Measurements from ENCODE around the gene PSMB10.
"Not testable (repeated sequence)": the region's sequence is repeated elsewhere in the genome, so short reads cannot be mapped to it uniquely, and the experiment has no call there.

PSMB10 gene

DNA sequence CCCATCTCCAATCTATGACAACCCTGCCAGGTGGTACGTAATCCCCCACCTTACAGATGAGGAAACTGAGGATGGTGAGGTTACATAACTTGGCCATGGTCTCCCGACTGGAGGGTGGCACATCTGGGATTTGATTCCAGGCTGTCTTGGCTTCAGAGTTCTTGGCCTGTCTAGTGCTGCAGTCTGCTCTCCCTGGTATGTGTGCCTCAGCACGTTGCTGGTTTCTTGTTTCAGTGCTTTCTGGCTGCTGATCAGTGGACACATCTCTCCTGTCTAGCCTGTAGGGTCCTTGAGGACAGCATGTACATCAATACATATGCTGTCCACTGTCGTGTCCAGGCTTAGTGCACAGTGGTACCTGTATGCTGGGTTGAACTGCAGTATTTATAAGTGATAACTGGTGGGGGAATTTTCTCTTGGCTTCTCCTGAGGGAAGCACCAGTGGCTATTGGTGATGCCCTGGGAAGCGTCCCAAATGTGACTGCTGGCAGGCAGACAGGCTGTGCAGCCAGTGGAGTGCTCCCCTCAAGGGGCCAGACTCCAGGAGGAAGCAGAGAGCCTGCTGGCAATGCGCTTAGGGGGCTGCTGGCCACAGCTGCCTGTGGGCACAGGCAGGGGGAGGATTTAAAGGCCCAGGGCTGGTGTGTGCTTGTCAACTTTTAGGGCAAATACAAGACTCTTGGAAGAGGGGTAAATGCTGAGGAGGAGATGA, 19.4 kb downstream of the PSMB10 start:
- Histone ChIP-seq H3K4me1 (peaks cover 28% of the 10 kb centered on the region), H3K27me3 (no peaks in the 10 kb centered on the region), H3K9me3 (no peaks in the 10 kb centered on the region), H3K4me3 (ENCODE audit: low read depth, low read length) (no peak overlapping the region), H3K36me3 (no peaks in the 10 kb centered on the region)
- peak; percentile 61 for DNase-seq
- TF ChIP-seq, protein P1, sequence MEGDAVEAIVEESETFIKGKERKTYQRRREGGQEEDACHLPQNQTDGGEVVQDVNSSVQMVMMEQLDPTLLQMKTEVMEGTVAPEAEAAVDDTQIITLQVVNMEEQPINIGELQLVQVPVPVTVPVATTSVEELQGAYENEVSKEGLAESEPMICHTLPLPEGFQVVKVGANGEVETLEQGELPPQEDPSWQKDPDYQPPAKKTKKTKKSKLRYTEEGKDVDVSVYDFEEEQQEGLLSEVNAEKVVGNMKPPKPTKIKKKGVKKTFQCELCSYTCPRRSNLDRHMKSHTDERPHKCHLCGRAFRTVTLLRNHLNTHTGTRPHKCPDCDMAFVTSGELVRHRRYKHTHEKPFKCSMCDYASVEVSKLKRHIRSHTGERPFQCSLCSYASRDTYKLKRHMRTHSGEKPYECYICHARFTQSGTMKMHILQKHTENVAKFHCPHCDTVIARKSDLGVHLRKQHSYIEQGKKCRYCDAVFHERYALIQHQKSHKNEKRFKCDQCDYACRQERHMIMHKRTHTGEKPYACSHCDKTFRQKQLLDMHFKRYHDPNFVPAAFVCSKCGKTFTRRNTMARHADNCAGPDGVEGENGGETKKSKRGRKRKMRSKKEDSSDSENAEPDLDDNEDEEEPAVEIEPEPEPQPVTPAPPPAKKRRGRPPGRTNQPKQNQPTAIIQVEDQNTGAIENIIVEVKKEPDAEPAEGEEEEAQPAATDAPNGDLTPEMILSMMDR (IDR thresholded peaks at IDR 0.05; ENCODE audit: low read depth, low read length) = no peak

DNA sequence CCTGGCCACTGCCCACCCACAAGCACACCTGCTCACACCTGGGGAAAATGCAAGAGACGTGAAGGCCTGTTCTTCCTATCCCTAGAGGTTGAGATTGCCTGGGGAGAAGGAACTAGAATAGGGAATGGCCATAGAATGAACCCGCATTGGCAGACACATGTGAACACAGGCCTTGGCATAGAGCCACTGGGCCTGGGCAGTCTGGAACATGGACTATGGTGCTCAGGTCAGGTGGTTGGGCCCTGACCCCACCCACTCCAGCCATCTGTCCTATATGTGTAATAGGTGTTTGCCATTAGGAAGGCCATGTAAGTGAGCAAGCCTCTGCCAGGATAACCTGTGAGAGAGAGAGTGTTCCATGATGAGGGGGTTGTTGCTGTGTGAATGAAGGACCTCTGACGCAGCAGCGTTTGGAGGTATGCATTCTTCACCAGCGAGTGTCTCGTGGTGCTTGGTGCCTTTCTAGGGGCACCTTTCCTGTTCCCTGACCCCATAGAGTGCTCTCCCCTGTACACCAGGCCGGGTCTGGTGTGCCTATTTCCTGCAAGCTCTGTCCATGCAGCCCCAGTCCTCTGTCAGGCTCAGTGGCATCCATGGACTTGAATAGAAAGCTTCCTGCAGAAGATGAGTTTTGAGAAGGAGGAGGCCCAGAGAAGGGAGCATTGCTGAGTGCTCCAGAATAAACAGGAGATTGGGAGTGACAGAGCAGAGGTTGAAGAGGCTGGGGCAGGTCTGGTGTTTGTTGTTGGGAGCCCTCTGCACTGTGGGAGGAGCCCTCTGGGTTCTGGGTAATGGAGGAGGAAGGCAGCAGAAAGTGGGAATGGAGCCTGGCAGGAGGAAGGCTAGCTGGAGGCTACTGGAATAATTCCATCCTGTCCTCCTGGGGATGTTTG, 20.6 kb downstream of the PSMB10 start:
- H3K36me3 ChIP-seq = no peaks in the 10 kb centered on the region
- H3K27me3 ChIP-seq = no peaks in the 10 kb centered on the region
- no peak for DNase-seq
- H3K4me1 ChIP-seq = peaks cover 28% of the 10 kb centered on the region
- no peaks in the 10 kb centered on the region for H3K9me3 ChIP-seq
- no peak overlapping the region for H3K4me3 ChIP-seq (ENCODE audit: low read depth, low read length)
- TF ChIP-seq, protein P1 (IDR thresholded peaks at IDR 0.05; ENCODE audit: low read depth, low read length) = no peak

DNA sequence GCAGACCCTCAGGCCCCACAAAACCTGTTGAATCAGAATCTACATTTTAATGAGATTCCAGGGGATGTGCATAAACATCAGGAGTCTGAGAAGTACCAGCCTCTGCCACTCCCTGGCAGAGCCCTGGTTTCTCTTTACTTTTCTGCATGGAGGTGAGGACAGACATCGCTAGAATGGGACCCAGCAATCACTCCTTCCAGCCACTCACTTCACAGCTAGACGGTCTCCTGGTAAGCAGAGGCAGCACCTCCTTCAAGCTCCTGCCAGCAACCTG, 21.2 kb downstream of the PSMB10 start:
- not testable (repeated sequence) for H3K4me3 ChIP-seq (ENCODE audit: low read depth, low read length); H3K9me3 ChIP-seq; H3K36me3 ChIP-seq; H3K27me3 ChIP-seq; DNase-seq
- peaks cover 28% of the 10 kb centered on the region for H3K4me1 ChIP-seq

DNA sequence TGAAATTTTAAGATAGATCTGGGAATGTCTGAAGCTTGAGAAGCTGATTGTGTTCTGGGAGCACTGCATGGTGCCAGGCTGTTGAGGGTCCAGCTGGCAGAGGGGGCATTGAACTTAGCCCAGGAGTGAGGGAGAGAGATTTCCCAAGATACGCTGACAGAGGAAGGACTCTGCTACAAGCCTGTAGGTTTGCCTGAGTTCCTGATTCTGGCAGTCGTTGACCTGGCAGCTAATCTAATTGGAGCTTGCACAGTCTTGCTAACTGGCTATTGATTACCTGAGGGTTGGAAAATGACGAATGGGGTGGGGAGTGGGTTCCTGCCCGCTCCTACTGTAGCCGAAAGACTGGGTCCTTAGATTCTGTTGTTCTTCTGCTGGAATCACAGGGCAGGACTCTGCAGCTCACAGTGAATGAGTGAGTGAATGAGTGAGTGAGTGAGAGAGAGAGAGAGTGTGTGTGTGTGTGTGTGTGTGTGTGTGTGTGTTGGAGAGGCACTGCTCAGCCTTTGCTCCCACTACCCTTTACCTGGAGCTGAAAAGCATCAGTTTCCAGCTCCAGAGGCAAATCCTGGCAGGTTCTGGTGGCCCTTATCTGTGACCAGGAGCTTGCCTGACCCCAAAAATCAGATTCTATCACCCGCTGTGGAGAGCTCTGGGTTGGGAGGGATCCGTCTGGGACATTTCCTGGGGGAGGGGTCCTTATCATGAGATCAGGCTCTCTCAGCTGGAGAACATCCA, 21.7 kb downstream of the PSMB10 start:
- TF ChIP-seq, protein P1 (IDR thresholded peaks at IDR 0.05; ENCODE audit: low read depth, low read length) = no peak
- Histone ChIP-seq H3K27me3 (no peaks in the 10 kb centered on the region), H3K4me1 (peaks cover 28% of the 10 kb centered on the region), H3K9me3 (no peaks in the 10 kb centered on the region), H3K36me3 (no peaks in the 10 kb centered on the region), H3K4me3 (ENCODE audit: low read depth, low read length) (no peak overlapping the region)
- DNase-seq = no peak

DNA sequence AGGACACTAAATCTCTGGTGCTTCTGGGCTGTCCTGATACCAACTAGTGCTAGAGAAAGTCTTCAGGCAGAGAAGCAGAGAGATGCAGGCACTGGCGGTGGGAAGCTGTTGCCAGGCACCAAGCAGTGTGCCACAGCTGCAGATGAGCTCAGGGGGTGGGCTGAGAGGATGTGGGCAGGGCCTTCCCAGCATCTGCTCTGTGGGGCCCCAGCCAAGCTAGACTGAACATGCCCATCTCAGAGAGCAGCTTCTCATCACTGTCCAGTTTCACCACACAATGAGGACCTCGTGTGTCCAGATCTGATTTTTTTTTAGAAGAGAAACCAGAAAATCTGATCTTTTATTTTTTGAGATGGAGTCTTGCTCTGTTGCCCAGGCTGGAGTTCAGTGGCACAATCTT, 26.5 kb downstream of the PSMB10 start:
- peak; percentile 49 for DNase-seq

More for the DNA sequence above, 26.5 kb downstream of the PSMB10 start:
- TF ChIP-seq, protein P1 (IDR thresholded peaks at IDR 0.05; ENCODE audit: low read depth, low read length) = no peak
- no peaks in the 10 kb centered on the region for H3K27me3 ChIP-seq
- no peaks in the 10 kb centered on the region for H3K9me3 ChIP-seq
- H3K4me1 ChIP-seq = peaks cover 6% of the 10 kb centered on the region
- no peak overlapping the region for H3K4me3 ChIP-seq (ENCODE audit: low read depth, low read length)
- no peaks in the 10 kb centered on the region for H3K36me3 ChIP-seq
